ENCODE measurements around the gene MN1. TPM values are rescaled to one million over a fixed set of nuclear protein-coding genes. Genes with fewer than 3 reads are reported as not detected.

The MN1 gene
- total RNA-seq, 1 experiment from 2014 or later: 0.11 TPM

GRCh38 chr22:27786291-27786932, 15.1 kb downstream of the MN1 start:
- DNase-seq (ENCODE audit: low read depth): no peak

GRCh38 chr22:27785831-27786230, 15.7 kb downstream of the MN1 start:
- DNase-seq (ENCODE audit: low read depth): no peak

GRCh38 chr22:27784120-27784475, 17.5 kb downstream of the MN1 start:
- DNase-seq (ENCODE audit: low read depth): no peak

GRCh38 chr22:27783436-27784119, 18.0 kb downstream of the MN1 start:
- no peak for DNase-seq (ENCODE audit: low read depth)

GRCh38 chr22:27782088-27782487, 19.5 kb downstream of the MN1 start:
- no peak for DNase-seq (ENCODE audit: low read depth)

GRCh38 chr22:27780161-27780575, 21.4 kb downstream of the MN1 start:
- peak; percentile 13 for DNase-seq (ENCODE audit: low read depth)

- no peak for DNase-seq (ENCODE audit: low read depth)
These were observed 21.9 kb downstream of the MN1 start for GRCh38 chr22:27779643-27780042.

GRCh38 chr22:27778294-27779090, 23.1 kb downstream of the MN1 start:
- DNase-seq (ENCODE audit: low read depth): no peak

- DNase-seq (ENCODE audit: low read depth): no peak
These were observed 24.4 kb downstream of the MN1 start for GRCh38 chr22:27777128-27777527.

GRCh38 chr22:27776650-27776958, 25.0 kb downstream of the MN1 start:
- no peak for DNase-seq (ENCODE audit: low read depth)

- no peak for DNase-seq (ENCODE audit: low read depth)
These were observed 25.6 kb downstream of the MN1 start for GRCh38 chr22:27775758-27776649.

- no peak for DNase-seq (ENCODE audit: low read depth)
These were observed 26.4 kb downstream of the MN1 start for GRCh38 chr22:27775087-27775698.

GRCh38 chr22:27774200-27774599, 27.4 kb downstream of the MN1 start:
- no peak for DNase-seq (ENCODE audit: low read depth)

- DNase-seq (ENCODE audit: low read depth): no peak
These were observed 28.5 kb downstream of the MN1 start for GRCh38 chr22:27772984-27773498.

GRCh38 chr22:27772081-27772983, 29.2 kb downstream of the MN1 start:
- no peak for DNase-seq (ENCODE audit: low read depth)

- DNase-seq (ENCODE audit: low read depth): no peak
These were observed 29.9 kb downstream of the MN1 start for GRCh38 chr22:27771637-27772036.

- DNase-seq (ENCODE audit: low read depth): no peak
These were observed 32.5 kb downstream of the MN1 start for GRCh38 chr22:27769012-27769411.

- DNase-seq (ENCODE audit: low read depth): no peak
These were observed 33.4 kb downstream of the MN1 start for GRCh38 chr22:27768027-27768653.

GRCh38 chr22:27766679-27767078, 34.9 kb downstream of the MN1 start:
- no peak for DNase-seq (ENCODE audit: low read depth)

All from LHCN-M2 (cell line).